Measurements from ENCODE around the gene GTPBP3.

Gene GTPBP3

DNA sequence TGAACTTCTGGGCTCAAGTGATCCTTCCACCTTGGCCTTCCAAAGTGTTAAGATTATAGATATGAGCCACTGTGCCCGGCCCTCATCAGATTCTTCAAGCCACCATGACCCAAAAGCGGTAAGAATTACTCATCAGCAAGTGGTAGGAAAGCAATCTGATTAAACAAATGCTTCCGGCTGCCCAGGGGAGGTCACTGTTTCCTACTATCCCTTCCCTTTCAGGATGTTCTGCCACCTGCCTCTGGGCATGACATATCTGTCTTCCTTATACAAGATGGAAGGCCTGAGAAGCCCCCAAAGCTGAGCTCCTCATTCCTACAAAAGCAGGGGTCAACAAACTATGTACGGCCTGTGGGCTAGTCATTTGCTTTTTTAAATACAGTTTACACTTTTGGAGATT lies 41.1 kb upstream of the GTPBP3 start:
- DNase-seq (ENCODE audit: low read depth): no peak
- TF ChIP-seq, protein P1, sequence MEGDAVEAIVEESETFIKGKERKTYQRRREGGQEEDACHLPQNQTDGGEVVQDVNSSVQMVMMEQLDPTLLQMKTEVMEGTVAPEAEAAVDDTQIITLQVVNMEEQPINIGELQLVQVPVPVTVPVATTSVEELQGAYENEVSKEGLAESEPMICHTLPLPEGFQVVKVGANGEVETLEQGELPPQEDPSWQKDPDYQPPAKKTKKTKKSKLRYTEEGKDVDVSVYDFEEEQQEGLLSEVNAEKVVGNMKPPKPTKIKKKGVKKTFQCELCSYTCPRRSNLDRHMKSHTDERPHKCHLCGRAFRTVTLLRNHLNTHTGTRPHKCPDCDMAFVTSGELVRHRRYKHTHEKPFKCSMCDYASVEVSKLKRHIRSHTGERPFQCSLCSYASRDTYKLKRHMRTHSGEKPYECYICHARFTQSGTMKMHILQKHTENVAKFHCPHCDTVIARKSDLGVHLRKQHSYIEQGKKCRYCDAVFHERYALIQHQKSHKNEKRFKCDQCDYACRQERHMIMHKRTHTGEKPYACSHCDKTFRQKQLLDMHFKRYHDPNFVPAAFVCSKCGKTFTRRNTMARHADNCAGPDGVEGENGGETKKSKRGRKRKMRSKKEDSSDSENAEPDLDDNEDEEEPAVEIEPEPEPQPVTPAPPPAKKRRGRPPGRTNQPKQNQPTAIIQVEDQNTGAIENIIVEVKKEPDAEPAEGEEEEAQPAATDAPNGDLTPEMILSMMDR (IDR thresholded peaks at IDR 0.05; ENCODE audit: control insufficient read depth, insufficient read depth, low read depth, low read length, missing control alignments): no peak
- no peak overlapping the region for H3K4me3 ChIP-seq (ENCODE audit: control insufficient read depth, low read depth, low read length)

DNA sequence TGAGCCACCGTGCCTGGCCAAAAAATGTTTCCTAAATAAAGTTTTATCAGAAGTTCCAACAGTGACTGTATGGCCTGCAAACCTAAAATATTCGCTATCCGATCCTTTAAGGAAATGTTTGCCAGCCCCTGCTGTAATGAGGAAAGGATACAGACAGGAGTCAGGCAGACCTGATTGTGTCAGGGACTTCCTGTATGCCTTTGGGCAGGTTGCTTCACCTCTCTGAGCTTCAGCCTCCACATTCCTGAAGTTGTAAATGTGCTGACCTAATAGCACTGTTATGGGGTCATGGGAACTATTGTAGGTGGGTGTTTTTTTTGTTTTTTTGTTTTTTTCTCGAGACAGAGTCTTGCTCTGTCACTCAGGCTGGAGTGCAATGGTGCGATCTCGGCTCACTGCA lies 40.4 kb upstream of the GTPBP3 start:
- DNase-seq (ENCODE audit: low read depth): no peak
- TF ChIP-seq, protein P1 (IDR thresholded peaks at IDR 0.05; ENCODE audit: control insufficient read depth, insufficient read depth, low read depth, low read length, missing control alignments): no peak
- no peak overlapping the region for H3K4me3 ChIP-seq (ENCODE audit: control insufficient read depth, low read depth, low read length)

DNA sequence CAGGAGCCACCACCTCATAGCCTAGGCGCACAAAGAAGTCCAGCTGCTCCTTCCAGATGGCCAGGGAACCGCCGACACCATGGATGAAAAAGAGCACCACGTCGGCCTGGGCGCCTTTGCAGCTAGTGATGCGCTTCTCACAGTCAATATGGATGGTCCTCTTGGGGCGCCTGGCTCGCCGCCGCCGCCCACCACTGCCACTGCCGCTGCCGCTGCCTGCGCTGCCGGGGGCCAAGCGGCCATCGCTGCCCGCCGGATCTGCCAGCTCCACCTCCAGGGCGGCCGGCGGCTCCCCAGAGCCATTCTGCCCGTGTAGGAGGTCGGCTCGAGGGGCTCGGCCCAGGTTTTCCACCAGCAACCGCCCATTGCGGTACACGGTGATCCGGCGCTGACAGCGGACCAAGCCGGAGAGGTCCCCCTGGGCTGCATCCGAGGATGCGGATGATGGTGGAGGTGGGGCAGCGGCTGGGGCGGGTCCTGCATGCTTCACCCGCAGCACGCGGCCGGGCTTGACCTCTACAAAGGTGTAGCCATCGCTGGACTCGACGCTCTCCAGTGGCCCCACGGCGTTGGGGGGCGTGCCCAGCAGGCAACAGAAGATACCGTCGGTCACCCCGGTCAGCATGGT lies 36.2 kb upstream of the GTPBP3 start:
- no peak for DNase-seq (ENCODE audit: low read depth)
- TF ChIP-seq, protein P1 (IDR thresholded peaks at IDR 0.05; ENCODE audit: control insufficient read depth, insufficient read depth, low read depth, low read length, missing control alignments): no peak
- H3K4me3 ChIP-seq (ENCODE audit: control insufficient read depth, low read depth, low read length): no peak overlapping the region

DNA sequence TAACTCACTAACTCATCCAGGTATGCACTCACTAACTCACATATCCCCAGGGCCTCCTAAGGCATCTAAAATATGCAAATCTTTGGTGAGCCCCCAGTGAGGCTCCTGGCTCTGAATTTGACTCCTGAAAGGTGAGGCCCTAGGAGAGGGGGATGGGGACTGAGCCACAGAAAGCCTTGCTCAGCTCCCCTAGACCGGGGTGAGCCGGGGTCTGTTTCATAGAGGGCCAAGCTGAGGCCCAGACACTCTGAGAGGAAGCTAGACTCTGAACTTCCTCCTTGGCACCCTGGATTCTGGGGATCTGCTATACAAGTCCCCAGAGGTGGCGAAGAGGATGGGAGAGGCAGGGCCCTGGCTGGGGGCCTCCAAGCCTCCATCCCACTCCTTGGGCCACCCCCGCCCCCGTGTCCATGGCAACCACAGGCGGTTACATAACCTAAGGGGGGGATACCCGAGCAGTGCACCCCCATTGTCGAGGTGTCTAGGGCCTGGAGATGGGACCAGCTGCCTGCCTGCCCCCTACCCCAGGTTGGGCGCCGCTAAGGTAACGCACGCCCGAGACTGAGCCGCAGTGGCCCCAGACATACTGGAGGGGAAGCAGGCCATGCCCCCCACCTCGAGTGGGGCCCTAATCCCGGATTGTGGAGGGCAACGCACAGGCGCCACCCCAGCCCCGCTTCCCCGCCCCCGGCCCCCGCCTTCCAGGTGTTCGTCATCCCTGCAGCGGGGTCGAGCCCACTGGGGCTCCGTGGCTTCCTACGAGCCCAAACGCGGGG lies 34.8 kb upstream of the GTPBP3 start:
- TF ChIP-seq, protein P1 (IDR thresholded peaks at IDR 0.05; ENCODE audit: control insufficient read depth, insufficient read depth, low read depth, low read length, missing control alignments): no peak
- DNase-seq (ENCODE audit: low read depth): no peak
- peak overlapping the region; percentile 81 for H3K4me3 ChIP-seq (ENCODE audit: control insufficient read depth, low read depth, low read length)

DNA sequence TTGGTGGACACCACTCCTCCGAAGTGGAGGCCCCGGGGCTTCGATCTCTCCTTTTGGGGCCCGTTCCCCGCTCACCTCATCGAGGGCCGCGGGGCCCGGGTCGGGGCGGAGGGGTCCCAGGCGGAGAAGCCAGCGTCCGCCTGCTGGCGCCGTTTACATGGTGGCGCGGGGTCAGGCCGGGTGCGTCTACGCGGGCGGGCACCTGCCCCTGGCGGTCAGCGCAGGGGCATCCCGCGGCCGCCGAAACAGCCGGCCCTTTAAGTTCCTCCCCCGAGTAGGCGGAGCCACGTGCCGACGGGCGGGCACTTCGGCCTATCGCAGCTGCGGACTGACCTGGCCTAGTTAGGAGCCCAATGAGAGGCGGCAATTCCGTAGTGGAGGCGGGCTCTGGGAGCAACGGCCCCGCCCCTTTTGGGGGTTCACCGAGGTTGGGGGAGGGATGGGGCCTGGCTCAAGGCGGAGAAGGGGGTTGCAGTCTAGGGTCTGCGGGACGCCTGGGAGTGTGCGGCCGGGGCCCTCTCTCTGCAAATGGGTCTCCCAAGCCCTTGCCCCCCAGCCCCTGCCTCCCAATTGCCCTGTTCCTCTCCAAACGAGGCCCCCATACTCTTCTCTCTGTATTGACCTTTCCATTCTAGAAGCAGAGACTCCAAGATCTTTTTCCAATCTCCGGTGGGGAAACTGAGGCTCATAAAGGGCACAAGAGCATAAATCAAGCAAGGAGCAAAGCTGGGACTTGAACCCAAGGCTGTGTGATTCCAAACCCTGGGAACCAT lies 34.0 kb upstream of the GTPBP3 start, which contains the start of gene ABHD8:
Gene ABHD8, minus strand, starts transcription at position 259 of the 773 bp plus-strand sequence. CDS start 1,809 bp downstream, outside the sequence.
- peak within 1 kb of the TSS; percentile 81 for H3K4me3 ChIP-seq (ENCODE audit: control insufficient read depth, low read depth, low read length)
- TF ChIP-seq, protein P1 (IDR thresholded peaks at IDR 0.05; ENCODE audit: control insufficient read depth, insufficient read depth, low read depth, low read length, missing control alignments): peak; percentile 16
- peak; percentile 78 for DNase-seq (ENCODE audit: low read depth)

DNA sequence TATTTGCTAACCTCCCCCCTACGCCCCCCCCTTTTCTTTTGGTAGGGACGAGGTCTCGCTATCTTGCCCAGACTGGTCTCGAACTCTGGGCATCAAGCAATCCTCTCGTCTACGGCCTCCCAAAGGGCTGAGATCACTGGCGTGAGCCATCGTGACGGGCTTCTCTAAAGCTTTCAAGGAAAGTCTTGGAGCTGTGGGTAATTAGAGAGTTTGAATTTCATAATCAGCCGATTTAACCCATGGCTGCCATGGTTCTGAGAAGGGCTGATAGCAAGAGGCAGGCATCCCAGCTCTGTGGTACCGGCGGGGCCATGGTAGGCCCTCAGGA lies 33.4 kb upstream of the GTPBP3 start:
- no peak for DNase-seq (ENCODE audit: low read depth)
- TF ChIP-seq, protein P1 (IDR thresholded peaks at IDR 0.05; ENCODE audit: control insufficient read depth, insufficient read depth, low read depth, low read length, missing control alignments): no peak
- no peak overlapping the region for H3K4me3 ChIP-seq (ENCODE audit: control insufficient read depth, low read depth, low read length)

Measured in AG09309 (cell line).